ENCODE results near the gene TUBA8.

GRCh38 chr22:18075720-18076497, 34.7 kb upstream of the TUBA8 start:
- TF ChIP-seq, protein P1, sequence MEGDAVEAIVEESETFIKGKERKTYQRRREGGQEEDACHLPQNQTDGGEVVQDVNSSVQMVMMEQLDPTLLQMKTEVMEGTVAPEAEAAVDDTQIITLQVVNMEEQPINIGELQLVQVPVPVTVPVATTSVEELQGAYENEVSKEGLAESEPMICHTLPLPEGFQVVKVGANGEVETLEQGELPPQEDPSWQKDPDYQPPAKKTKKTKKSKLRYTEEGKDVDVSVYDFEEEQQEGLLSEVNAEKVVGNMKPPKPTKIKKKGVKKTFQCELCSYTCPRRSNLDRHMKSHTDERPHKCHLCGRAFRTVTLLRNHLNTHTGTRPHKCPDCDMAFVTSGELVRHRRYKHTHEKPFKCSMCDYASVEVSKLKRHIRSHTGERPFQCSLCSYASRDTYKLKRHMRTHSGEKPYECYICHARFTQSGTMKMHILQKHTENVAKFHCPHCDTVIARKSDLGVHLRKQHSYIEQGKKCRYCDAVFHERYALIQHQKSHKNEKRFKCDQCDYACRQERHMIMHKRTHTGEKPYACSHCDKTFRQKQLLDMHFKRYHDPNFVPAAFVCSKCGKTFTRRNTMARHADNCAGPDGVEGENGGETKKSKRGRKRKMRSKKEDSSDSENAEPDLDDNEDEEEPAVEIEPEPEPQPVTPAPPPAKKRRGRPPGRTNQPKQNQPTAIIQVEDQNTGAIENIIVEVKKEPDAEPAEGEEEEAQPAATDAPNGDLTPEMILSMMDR (IDR thresholded peaks at IDR 0.05) = peak; percentile 70 to 93 (median 92)
- TF ChIP-seq POLR2A (IDR thresholded peaks at IDR 0.05) = no peak
- peak; percentile 25 for TF ChIP-seq EP300 (IDR thresholded peaks at IDR 0.05)

All from ovary (tissue), 3 donors.